Transverse colon (tissue), 4 donors: Measurements from ENCODE around the gene LBHD2. TPM values are rescaled to one million over a fixed set of nuclear protein-coding genes. Genes with fewer than 3 reads are reported as not detected.

ENCODE experiments used
- DNase-seq: peaks from one replicate; pipeline ENCODE4 v3.0.0-alpha.2; 2019
- H3K27ac ChIP-seq, 4 donors: fragments of 200-600 bp; sonication (generic); 2 replicates each; pipeline ENCODE4 v1.5.1; 2016 to 2018; ENCODE audit warnings: inconsistent platforms in 4 of 4
- H3K27me3 ChIP-seq: fragments of 200-600 bp; sonication (generic); 2 replicates; pipeline ENCODE4 v1.5.1; 2017; ENCODE audit warnings: inconsistent platforms
- H3K36me3 ChIP-seq, 4 donors: fragments of 200-600 bp; sonication (generic); 2 replicates each; pipeline ENCODE4 v1.5.1; 2017 to 2019; ENCODE audit warnings: inconsistent platforms in 4 of 4
- H3K4me1 ChIP-seq, 4 donors: fragments of 200-600 bp; sonication (generic); 2 replicates each; pipeline ENCODE4 v1.5.1; 2017 to 2020; ENCODE audit warnings: inconsistent platforms in 4 of 4
- H3K4me3 ChIP-seq, 4 donors: fragments of 200-600 bp; sonication (generic); 1 replicate in 1 of 4; 2 replicates in 3 of 4; pipeline versions ENCODE4 v1.5.1 to v1.6.1; 2017 to 2019; ENCODE audit warnings: inconsistent platforms in 4 of 4
- H3K9me3 ChIP-seq, 2 donors: fragments of 200-600 bp; sonication (generic); 2 replicates each; pipeline ENCODE4 v1.5.1; 2017 to 2019; ENCODE audit warnings: inconsistent platforms in 2 of 2
- EP300 ChIP-seq: sonication (generic); formaldehyde crosslinking; IDR thresholded peaks from one replicate; pipeline ENCODE4 v1.6.1; 2017; ENCODE audit warnings: antibody characterized with exemption, low read depth
- POLR2A ChIP-seq: fragments of 450-650 bp; IDR thresholded peaks from one replicate; pipeline ENCODE4 v1.6.1; 2016; ENCODE audit warnings: antibody characterized with exemption, mild to moderate bottlenecking, moderate library complexity
- POLR2AphosphoS5 ChIP-seq, 3 donors: sonication (generic); formaldehyde crosslinking; IDR thresholded peaks; one replicate each; pipeline ENCODE4 v1.6.1; 2016; ENCODE audit warnings: antibody characterized with exemption in 3 of 3
- WGBS, 2 donors: methylation state at CpG; one replicate each; pipeline ENCODE4 v1.1.5; 2018; ENCODE audit warnings: low coverage in 1 of 2; 5-methylcytosine and 5-hydroxymethylcytosine counted together
- in situ Hi-C, 4 donors: fragments of 200-750 bp; cut with MboI; loops; one replicate each; pipeline versions ENCODE4 v1.15.0 to v1.15.1; 2017; ENCODE audit warnings: low sequenced_read_pairs in 3 of 4, low pct_ligation_motif_present in 1 of 4, low pct_unique_long_range_greater_than_20kb in 1 of 4
- intact Hi-C: fragments of 100-400 bp; cut with DNase I; formaldehyde crosslinking; loops from one replicate; pipeline ENCODE4 v1.15.1; 2023; ENCODE audit warnings: low total_unique reads
- total RNA-seq, 4 donors: library from RNA; depleted of rRNA; stranded (reverse); fragments of >200 nt; gene quantifications; one replicate each; pipeline ENCODE4 v1.1.0, GENCODE V29; 2016
- TF ChIP-seq, protein P1 (sequence below), 5 experiments: fragments of 200-600 bp in 3 of 5; fragments of 450-650 bp in 2 of 5; sonication (generic) in 3 of 5; IDR thresholded peaks; 1 replicate in 2 of 5; 2 replicates in 3 of 5; pipeline ENCODE4 v1.5.1; 2016 to 2017; ENCODE audit warnings: antibody characterized with exemption in 5 of 5, inconsistent platforms in 3 of 5, mild to moderate bottlenecking in 2 of 5, moderate library complexity in 1 of 5

Gene LBHD2
- total RNA-seq, 4 donors from 2014 or later = not detected

DNA sequence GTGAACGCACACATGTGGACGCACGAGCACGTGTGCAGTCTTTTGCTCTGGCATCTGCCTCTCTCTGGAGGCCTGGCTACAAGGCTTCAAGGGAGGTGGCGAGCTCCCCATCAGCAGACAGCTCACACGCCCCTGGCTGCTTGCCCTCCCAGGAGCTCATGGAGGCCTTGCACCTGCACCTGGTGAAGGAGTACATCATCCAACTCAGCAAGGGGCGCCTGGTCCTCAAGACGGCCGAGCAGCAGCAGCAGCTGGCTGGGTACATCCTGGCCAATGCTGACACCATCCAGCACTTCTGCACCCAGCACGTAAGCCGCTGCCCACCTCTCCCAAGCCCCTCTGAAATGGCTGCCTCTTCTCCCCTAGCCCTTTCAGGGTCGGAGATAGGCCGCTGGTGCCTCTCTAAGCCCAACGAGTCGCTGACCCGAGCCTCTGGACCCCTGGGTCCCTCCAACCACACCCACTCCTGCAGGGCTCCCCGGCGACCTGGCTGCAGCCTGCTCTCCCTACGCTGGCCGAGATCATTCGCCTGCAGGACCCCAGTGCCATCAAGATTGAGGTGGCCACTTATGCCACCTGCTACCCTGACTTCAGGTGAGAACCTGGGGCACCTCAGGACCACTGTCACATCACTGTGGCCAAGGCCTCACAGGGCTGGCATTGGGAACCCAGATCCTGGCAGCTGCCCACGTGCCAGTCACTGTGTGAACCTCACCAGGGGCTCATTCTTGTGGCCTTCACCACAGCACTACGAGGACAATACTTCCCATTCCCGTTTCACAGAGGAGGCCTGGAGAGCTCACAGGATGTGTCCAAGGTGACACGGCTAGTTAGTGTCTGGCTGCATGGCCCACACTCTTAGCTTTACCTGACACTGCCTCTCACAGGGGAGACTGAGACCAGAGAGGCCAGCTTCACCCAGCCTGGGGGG lies 49.5 kb downstream of the LBHD2 start:
- in situ Hi-C loops (no loop called here), intact Hi-C loops (no loop called here)
- no peak overlapping the region for H3K27ac ChIP-seq
- TF ChIP-seq EP300 (no peak), POLR2AphosphoS5 (IDR thresholded peaks at IDR 0.05) (no peak), POLR2A (no peak)
- TF ChIP-seq, protein P1, sequence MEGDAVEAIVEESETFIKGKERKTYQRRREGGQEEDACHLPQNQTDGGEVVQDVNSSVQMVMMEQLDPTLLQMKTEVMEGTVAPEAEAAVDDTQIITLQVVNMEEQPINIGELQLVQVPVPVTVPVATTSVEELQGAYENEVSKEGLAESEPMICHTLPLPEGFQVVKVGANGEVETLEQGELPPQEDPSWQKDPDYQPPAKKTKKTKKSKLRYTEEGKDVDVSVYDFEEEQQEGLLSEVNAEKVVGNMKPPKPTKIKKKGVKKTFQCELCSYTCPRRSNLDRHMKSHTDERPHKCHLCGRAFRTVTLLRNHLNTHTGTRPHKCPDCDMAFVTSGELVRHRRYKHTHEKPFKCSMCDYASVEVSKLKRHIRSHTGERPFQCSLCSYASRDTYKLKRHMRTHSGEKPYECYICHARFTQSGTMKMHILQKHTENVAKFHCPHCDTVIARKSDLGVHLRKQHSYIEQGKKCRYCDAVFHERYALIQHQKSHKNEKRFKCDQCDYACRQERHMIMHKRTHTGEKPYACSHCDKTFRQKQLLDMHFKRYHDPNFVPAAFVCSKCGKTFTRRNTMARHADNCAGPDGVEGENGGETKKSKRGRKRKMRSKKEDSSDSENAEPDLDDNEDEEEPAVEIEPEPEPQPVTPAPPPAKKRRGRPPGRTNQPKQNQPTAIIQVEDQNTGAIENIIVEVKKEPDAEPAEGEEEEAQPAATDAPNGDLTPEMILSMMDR (IDR thresholded peaks at IDR 0.05) = no peak
- no peaks in the 10 kb centered on the region for H3K36me3 ChIP-seq
- H3K4me3 ChIP-seq = no peak overlapping the region
- WGBS, 2 donors = 89% methylated on average over 25 of the region's 25 CpGs; no CpG with 5 or more reads in 1 of the 2 donors
- H3K9me3 ChIP-seq = no peaks in the 10 kb centered on the region
- no peak for DNase-seq
- H3K27me3 ChIP-seq = peaks cover 10% of the 10 kb centered on the region
- H3K4me1 ChIP-seq = peaks cover 0 to 36% (median 0%) of the 10 kb centered on the region in 4 donors

DNA sequence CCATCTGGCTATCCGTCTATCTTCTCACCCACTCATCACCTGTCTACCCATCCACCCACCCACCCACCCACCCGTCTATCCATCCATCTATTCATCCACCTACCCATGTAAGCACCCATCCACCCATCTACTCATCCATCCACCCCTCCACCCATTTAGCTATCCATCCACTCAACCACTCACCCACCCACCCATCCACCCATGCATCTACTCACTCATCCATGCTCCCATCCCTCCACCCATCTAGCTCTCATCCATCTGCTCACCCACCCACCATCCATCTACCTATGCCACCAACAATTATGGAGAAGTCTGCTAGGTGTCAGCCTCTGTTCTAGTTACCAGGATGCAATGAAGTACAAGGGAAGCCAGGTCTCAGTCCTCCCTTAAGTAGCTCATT lies 50.4 kb downstream of the LBHD2 start:
- TF ChIP-seq POLR2AphosphoS5 (IDR thresholded peaks at IDR 0.05) (no peak), EP300 (no peak), POLR2A (no peak)
- TF ChIP-seq, protein P1 (IDR thresholded peaks at IDR 0.05) = no peak
- 42 to 96% methylated on average over 2 of the region's 2 CpGs for WGBS, 2 donors
- H3K36me3 ChIP-seq = no peaks in the 10 kb centered on the region
- no peak overlapping the region for H3K27ac ChIP-seq
- peaks cover 0 to 38% (median 6%) of the 10 kb centered on the region in 4 donors for H3K4me1 ChIP-seq
- no peak overlapping the region for H3K4me3 ChIP-seq
- peaks cover 13% of the 10 kb centered on the region for H3K27me3 ChIP-seq
- in situ Hi-C loops (no loop called here), intact Hi-C loops (no loop called here)
- H3K9me3 ChIP-seq = no peaks in the 10 kb centered on the region
- no peak for DNase-seq

DNA sequence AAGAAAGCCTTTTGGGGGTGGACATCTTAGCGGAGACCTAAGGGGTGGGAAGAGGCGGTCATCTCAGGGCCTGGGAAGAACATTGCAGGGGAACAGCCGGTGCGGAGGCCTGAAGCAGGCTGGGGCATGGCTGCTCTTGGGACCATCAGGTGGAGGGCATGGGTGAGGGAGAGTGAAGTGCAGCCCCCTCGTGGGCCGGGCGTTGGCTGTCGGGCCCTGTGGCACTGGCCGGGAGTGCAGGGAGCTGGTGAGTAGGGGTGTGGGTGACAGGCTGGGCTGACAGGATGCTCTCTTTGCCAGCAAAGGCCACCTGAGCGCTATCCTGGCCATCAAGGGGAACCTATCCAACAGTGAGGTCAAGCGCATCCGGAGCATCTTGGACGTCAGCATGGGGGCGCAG lies 50.9 kb downstream of the LBHD2 start:
- TF ChIP-seq, protein P1 (IDR thresholded peaks at IDR 0.05) = no peak
- TF ChIP-seq POLR2AphosphoS5 (IDR thresholded peaks at IDR 0.05) (no peak), POLR2A (no peak), EP300 (no peak)
- no peak for DNase-seq
- intact Hi-C loops (no loop called here), in situ Hi-C loops (no loop called here)
- Histone ChIP-seq H3K9me3 (no peaks in the 10 kb centered on the region), H3K4me1 (peaks cover 0 to 38% (median 6%) of the 10 kb centered on the region in 4 donors), H3K4me3 (no peak overlapping the region), H3K36me3 (no peaks in the 10 kb centered on the region), H3K27ac (no peak overlapping the region), H3K27me3 (peaks cover 18% of the 10 kb centered on the region)
- 95 to 100% methylated on average over 1 to 14 of the region's 14 CpGs for WGBS, 2 donors

DNA sequence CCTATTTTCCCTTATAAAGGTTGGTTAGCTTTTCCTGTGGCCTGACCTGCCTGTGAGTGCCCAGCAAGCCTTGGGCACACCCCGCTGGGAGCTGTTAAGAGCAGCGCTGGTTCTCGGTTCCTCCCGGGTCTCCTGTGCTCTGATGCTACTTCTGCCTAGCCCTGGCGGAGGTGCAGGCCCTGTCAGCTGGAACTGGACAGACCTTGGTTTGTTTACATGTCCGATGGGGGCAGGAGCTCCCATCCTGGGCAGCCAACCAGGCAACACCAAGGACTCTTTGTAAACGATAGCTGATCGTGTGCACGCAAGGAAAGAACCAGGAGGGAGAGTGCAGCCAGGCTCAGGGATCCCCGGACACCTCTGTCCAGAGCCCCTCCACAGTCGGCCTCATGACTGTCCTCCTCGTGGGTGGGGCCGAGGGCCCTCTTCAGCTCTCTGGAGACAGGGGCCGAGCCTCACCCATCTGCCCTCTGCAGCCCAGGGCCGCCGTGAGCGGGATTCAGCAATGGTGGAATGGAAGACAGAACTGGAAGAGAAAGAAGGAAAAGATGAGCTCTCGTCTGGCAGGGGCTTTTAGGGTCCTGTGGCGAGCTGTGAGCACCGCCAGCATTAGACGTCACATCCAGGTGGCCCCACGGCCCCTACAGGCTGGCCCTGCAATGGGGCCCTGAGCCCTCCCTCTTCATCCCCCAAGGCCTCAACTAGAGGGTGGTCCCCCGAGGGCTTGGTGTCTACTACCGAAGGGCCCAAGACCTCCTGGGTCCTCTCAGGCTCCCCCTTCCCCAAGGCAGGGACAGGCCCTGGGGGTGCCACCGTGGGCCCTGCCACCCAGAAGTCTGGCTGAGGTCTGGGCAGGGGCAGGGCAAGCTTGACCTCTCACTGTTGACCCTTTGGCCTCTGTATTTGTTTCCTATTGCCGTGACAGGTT lies 51.6 kb downstream of the LBHD2 start:
- no peak overlapping the region for H3K4me3 ChIP-seq
- H3K9me3 ChIP-seq = no peaks in the 10 kb centered on the region
- H3K27me3 ChIP-seq = peaks cover 20% of the 10 kb centered on the region
- H3K36me3 ChIP-seq = no peaks in the 10 kb centered on the region
- TF ChIP-seq POLR2A (no peak), POLR2AphosphoS5 (IDR thresholded peaks at IDR 0.05) (no peak), EP300 (no peak)
- TF ChIP-seq, protein P1 (IDR thresholded peaks at IDR 0.05) = no peak
- 86% methylated on average over 26 of the region's 26 CpGs; no CpG with 5 or more reads in 1 of the 2 donors for WGBS, 2 donors
- no peak overlapping the region for H3K27ac ChIP-seq
- peaks cover 0 to 37% (median 6%) of the 10 kb centered on the region in 4 donors for H3K4me1 ChIP-seq
- intact Hi-C loops (no loop called here), in situ Hi-C loops (no loop called here)
- no peak for DNase-seq
